Smooth muscle cell (in vitro differentiated cells): Measurements from ENCODE around the gene DECR2. TPM values are rescaled to one million over a fixed set of nuclear protein-coding genes. Genes with fewer than 3 reads are reported as not detected.

Source experiments
- DNase-seq: peaks from one replicate; lab custom pipeline; 2025; ENCODE audit not compliant: unreplicated experiment; lab: John Stamatoyannopoulos, UW
- H2AFZ ChIP-seq: fragments of 200-600 bp; sonication (generic); 2 replicates; pipeline ENCODE4 v1.6.0; 2016; ENCODE audit warnings: antibody characterized with exemption, low read depth, mild to moderate bottlenecking
- H3F3A ChIP-seq: fragments of 200-600 bp; sonication (generic); 2 replicates; pipeline ENCODE4 v1.6.0; 2017; ENCODE audit warnings: antibody characterized with exemption, low read depth
- H3K27ac ChIP-seq: fragments of 200-600 bp; sonication (generic); 2 replicates; pipeline ENCODE4 v1.5.1; 2016; ENCODE audit warnings: low read depth, mild to moderate bottlenecking
- H3K27me3 ChIP-seq: fragments of 200-600 bp; sonication (generic); 2 replicates; pipeline ENCODE4 v1.6.1; 2016; ENCODE audit warnings: low read depth, mild to moderate bottlenecking
- H3K36me3 ChIP-seq: fragments of 200-600 bp; sonication (generic); 2 replicates; pipeline ENCODE4 v1.5.1; 2016; ENCODE audit warnings: low read depth
- H3K4me1 ChIP-seq: fragments of 200-600 bp; sonication (generic); 2 replicates; pipeline ENCODE4 v1.5.1; 2016; ENCODE audit warnings: low read depth
- H3K4me2 ChIP-seq: fragments of 200-600 bp; sonication (generic); 2 replicates; pipeline ENCODE4 v1.6.0; 2016; ENCODE audit warnings: mild to moderate bottlenecking
- H3K4me3 ChIP-seq: fragments of 200-600 bp; sonication (generic); 2 replicates; pipeline ENCODE4 v1.5.1; 2016; ENCODE audit warnings: mild to moderate bottlenecking
- H3K79me2 ChIP-seq: fragments of 200-600 bp; sonication (generic); 2 replicates; pipeline ENCODE4 v1.6.0; 2016; ENCODE audit warnings: low read depth, mild to moderate bottlenecking
- H3K9ac ChIP-seq: fragments of 200-600 bp; sonication (generic); 2 replicates; pipeline ENCODE4 v1.6.0; 2016; ENCODE audit warnings: low read depth
- H3K9me3 ChIP-seq: fragments of 200-600 bp; sonication (generic); replicated peaks from 2 replicates; pipeline ENCODE4 v1.5.1; 2016; ENCODE audit warnings: low read depth
- H4K20me1 ChIP-seq: fragments of 200-600 bp; sonication (generic); 2 replicates; pipeline ENCODE4 v1.6.0; 2016; ENCODE audit warnings: low read depth
- WGBS: methylation state at CpG from one replicate; pipeline ENCODE4 v1.1.7; 2016; ENCODE audit warnings: low lambda C conversion rate; 5-methylcytosine and 5-hydroxymethylcytosine counted together
- polyA plus RNA-seq: library from polyadenylated mRNA; unstranded; fragments of >200 nt; fragmentation: Nextera tagmentation; extraction: Ambion mirVana; gene quantifications from 2 replicates; pipeline ENCODE4 v1.2.1, GENCODE V29; 2016
- total RNA-seq: library from RNA; depleted of rRNA; stranded (reverse); fragments of >200 nt; gene quantifications from 2 replicates; pipeline ENCODE4 v1.2.3, GENCODE V29; 2014
- TF ChIP-seq, protein P1 (sequence below): fragments of 200-600 bp; sonication (generic); IDR thresholded peaks from 2 replicates; pipeline ENCODE4 v1.5.1; 2017; ENCODE audit warnings: borderline replicate concordance, mild to moderate bottlenecking, antibody characterized with exemption; ENCODE audit not compliant: insufficient read depth, poor library complexity, severe bottlenecking

Gene DECR2
- total and polyA plus RNA-seq, 2 experiments from 2014 or later = 15.4 to 18.2 TPM

DNA sequence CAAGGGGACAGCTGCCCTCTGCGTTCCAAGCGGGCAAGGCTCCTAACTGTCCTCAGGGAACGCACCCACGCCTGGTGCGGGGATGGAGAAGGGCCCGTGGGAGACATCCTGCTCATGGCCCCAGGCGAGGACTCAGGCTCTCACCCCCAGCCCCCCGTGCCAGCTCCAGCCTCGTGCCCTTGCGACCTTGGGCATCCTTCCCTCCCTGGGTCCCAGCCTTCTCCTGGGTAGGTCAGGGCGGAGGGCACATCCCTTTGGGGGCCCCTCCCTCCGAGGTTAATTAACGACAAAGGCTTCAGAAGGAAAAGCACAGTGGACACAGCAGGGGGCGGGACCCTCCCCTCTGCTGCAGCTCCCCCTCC lies 22.9 kb upstream of the DECR2 start:
- Histone ChIP-seq H3F3A (no peaks in the 10 kb centered on the region), H3K79me2 (peaks cover 30% of the 10 kb centered on the region), H3K4me3 (no peak overlapping the region), H3K9me3 (no peaks in the 10 kb centered on the region), H2AFZ (no peak overlapping the region), H3K9ac (no peak overlapping the region), H3K4me2 (no peak overlapping the region), H4K20me1 (peaks cover 25% of the 10 kb centered on the region), H3K27me3 (no peaks in the 10 kb centered on the region), H3K4me1 (peaks cover 9% of the 10 kb centered on the region), H3K36me3 (no peaks in the 10 kb centered on the region), H3K27ac (no peak overlapping the region)
- DNase-seq = no peak
- TF ChIP-seq, protein P1, sequence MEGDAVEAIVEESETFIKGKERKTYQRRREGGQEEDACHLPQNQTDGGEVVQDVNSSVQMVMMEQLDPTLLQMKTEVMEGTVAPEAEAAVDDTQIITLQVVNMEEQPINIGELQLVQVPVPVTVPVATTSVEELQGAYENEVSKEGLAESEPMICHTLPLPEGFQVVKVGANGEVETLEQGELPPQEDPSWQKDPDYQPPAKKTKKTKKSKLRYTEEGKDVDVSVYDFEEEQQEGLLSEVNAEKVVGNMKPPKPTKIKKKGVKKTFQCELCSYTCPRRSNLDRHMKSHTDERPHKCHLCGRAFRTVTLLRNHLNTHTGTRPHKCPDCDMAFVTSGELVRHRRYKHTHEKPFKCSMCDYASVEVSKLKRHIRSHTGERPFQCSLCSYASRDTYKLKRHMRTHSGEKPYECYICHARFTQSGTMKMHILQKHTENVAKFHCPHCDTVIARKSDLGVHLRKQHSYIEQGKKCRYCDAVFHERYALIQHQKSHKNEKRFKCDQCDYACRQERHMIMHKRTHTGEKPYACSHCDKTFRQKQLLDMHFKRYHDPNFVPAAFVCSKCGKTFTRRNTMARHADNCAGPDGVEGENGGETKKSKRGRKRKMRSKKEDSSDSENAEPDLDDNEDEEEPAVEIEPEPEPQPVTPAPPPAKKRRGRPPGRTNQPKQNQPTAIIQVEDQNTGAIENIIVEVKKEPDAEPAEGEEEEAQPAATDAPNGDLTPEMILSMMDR = no peak
- WGBS = 81% methylated on average over 14 of the region's 14 CpGs

DNA sequence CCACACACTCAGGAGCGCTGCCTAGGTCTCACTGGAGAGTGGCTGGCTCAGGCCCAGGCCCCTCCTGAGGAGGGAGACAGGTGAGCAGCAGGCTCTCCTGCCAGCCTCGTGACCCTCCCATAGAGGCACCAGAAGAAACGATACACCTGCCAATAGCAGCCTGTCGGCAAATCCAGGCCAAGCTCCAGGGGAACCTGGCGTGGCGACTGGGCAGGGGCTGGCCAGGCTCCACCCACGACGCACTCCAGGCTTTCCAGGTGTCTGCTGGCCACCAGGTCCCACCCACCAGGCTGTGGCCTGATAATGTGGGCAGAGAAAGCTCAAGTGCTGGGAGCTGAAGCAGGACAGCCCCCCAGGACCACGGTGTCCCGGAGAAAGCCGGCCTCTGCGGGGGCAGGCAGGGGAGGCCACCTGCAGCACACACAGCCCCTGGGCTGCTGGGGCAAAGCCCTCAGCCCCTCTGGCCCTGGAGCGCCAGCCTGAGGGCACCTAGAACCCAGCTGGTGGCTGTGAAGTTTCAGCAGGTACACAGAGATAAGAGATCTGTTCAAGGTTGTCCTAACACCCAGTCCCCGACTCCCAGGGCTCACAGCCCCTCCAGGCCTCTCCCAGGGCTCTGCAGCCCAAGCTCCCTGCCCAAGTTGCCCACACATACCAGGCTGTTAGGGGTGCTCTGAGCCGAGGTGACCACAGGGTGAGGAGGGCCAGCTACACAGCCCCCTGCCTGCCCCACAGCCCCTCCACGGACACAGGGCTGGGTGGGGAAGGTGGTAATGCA lies 22.3 kb upstream of the DECR2 start:
- 62% methylated on average over 15 of the region's 16 CpGs for WGBS
- no peak overlapping the region for H3K9ac ChIP-seq
- H3K4me3 ChIP-seq = no peak overlapping the region
- no peaks in the 10 kb centered on the region for H3K27me3 ChIP-seq
- H3K9me3 ChIP-seq = no peaks in the 10 kb centered on the region
- H3K4me2 ChIP-seq = no peak overlapping the region
- H3K79me2 ChIP-seq = peaks cover 30% of the 10 kb centered on the region
- no peaks in the 10 kb centered on the region for H3K36me3 ChIP-seq
- H3K4me1 ChIP-seq = peaks cover 12% of the 10 kb centered on the region
- TF ChIP-seq, protein P1 = no peak
- no peak for DNase-seq
- peaks cover 25% of the 10 kb centered on the region for H4K20me1 ChIP-seq
- H3K27ac ChIP-seq = no peak overlapping the region
- H3F3A ChIP-seq = no peaks in the 10 kb centered on the region
- no peak overlapping the region for H2AFZ ChIP-seq

DNA sequence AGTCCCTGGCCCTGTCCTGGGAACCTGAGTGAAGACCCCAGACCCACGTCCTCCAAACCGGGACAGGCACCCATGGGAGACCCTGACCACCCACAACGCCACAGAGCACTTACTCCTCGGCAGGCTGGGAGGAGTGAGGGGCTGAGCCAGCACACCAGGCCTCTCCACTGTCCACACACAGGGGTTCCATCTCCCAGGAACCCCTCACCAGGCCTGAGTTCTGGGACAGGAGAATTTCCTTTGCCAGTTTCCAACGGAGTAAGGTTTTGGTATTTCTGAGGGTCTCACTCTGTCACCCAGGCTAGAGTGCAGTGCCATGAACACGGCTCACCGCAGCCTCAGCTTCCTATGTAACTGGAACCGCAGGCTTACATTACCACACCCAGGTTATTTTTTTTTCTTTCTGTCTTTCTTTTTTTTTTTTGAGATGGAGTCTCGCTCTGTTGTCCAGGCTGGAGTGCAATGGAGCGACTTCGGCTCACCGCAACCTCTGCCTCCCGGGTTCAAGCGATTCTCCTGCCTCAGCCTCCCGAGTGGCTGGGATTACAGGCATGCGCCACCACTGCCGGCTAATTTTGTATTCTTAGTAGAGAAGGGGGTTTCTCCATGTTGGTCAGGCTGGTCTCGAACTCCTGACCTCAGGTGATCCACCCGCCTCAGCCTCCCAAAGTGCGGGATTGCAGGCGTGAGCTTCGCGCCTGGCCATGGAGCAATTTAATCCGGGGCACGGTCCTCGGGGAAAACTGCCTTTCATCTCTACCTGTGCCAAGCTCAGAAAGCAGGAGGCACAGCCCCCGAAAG lies 21.5 kb upstream of the DECR2 start:
- 78% methylated on average over 22 of the region's 27 CpGs for WGBS
- DNase-seq = no peak
- Histone ChIP-seq H4K20me1 (peaks cover 25% of the 10 kb centered on the region), H3K27ac (no peak overlapping the region), H3K4me3 (peak overlapping the region; percentile 92), H3K9me3 (no peaks in the 10 kb centered on the region), H3K9ac (no peak overlapping the region), H3K4me1 (peaks cover 12% of the 10 kb centered on the region), H3F3A (no peaks in the 10 kb centered on the region), H3K4me2 (peak overlapping the region; percentile 100), H2AFZ (no peak overlapping the region), H3K27me3 (no peaks in the 10 kb centered on the region), H3K36me3 (no peaks in the 10 kb centered on the region), H3K79me2 (peaks cover 30% of the 10 kb centered on the region)
- TF ChIP-seq, protein P1 = no peak
